ENCODE measurements around the gene PMEPA1.
A peak's percentile ranks its signal among the peaks of the same experiment; 100 is the strongest.

The PMEPA1 gene

GRCh38 chr20:57746832-57747404 is 37.1 kb upstream of the PMEPA1 start:
- POLR2A ChIA-PET (ENCODE audit: low non-redundant PET): interaction anchor here (0.6 kb wide), 1 partner anchor 11 kb away, joined by 3 read pairs; no protein-coding TSS in a partner anchor
- CTCF ChIA-PET: no interaction called here
- peak overlapping the region; percentile 19; the same call in 1 of the 2 replicates for H3K27ac ChIP-seq
- no peak for TF ChIP-seq CTCF (conservative IDR thresholded peaks at IDR 0.05; ENCODE audit: low read depth)
- no peak for DNase-seq (ENCODE audit: low spot score)

GRCh38 chr20:57746201-57746600 is 36.4 kb upstream of the PMEPA1 start:
- ChIA-PET CTCF (interaction anchor here (0.8 kb wide), 1 partner anchor 9 kb away, joined by 3 read pairs; no protein-coding TSS in a partner anchor), POLR2A (ENCODE audit: low non-redundant PET) (interaction anchor here (0.6 kb wide), 1 partner anchor 11 kb away, joined by 3 read pairs; no protein-coding TSS in a partner anchor)
- no peak for TF ChIP-seq CTCF (conservative IDR thresholded peaks at IDR 0.05; ENCODE audit: low read depth)
- no peak overlapping the region for H3K27ac ChIP-seq
- no peak for DNase-seq (ENCODE audit: low spot score)

- H3K27ac ChIP-seq: no peak overlapping the region
Observed at GRCh38 chr20:57744206-57744605, 34.4 kb upstream of the PMEPA1 start.

GRCh38 chr20:57743450-57744095 is 33.8 kb upstream of the PMEPA1 start:
- no peak for TF ChIP-seq CTCF (conservative IDR thresholded peaks at IDR 0.05; ENCODE audit: low read depth)
- POLR2A ChIA-PET (ENCODE audit: low non-redundant PET): no interaction called here
- no peak for DNase-seq (ENCODE audit: low spot score)
- no peak overlapping the region for H3K27ac ChIP-seq
- CTCF ChIA-PET: interaction anchor here (0.6 kb wide), 1 partner anchor 1358 kb away, joined by 4 read pairs; no protein-coding TSS in a partner anchor

More at GRCh38 chr20:57744206-57744605, 34.4 kb upstream of the PMEPA1 start:
- ChIA-PET POLR2A (ENCODE audit: low non-redundant PET) (no interaction called here), CTCF (no interaction called here)
- no peak for TF ChIP-seq CTCF (conservative IDR thresholded peaks at IDR 0.05; ENCODE audit: low read depth)
- no peak for DNase-seq (ENCODE audit: low spot score)

GRCh38 chr20:57742507-57743181 is 32.8 kb upstream of the PMEPA1 start:
- no peak for TF ChIP-seq CTCF (conservative IDR thresholded peaks at IDR 0.05; ENCODE audit: low read depth)
- DNase-seq (ENCODE audit: low spot score): no peak
- H3K27ac ChIP-seq: no peak overlapping the region
- ChIA-PET CTCF (interaction anchor here (0.6 kb wide), 1 partner anchor 1359 kb away, joined by 4 read pairs; no protein-coding TSS in a partner anchor), POLR2A (ENCODE audit: low non-redundant PET) (no interaction called here)

GRCh38 chr20:57738484-57738883 is 28.7 kb upstream of the PMEPA1 start:
- peak; percentile 66 for DNase-seq (ENCODE audit: low spot score)
- TF ChIP-seq CTCF (conservative IDR thresholded peaks at IDR 0.05; ENCODE audit: low read depth): no peak
- CTCF ChIA-PET: interaction anchor here (0.7 to 0.9 kb wide), 2 partner anchors 17 to 1555 kb away, joined by 4 read pairs; no protein-coding TSS in a partner anchor
- POLR2A ChIA-PET (ENCODE audit: low non-redundant PET): no interaction called here
- no peak overlapping the region for H3K27ac ChIP-seq

Data from RWPE1 (cell line).